Fibroblast of skin of right biceps (primary cell): ENCODE results near the gene GBF1.

Source experiments
- DNase-seq: peaks from one replicate; pipeline ENCODE4 v3.0.0-alpha.2; 2013

The GBF1 gene

DNA sequence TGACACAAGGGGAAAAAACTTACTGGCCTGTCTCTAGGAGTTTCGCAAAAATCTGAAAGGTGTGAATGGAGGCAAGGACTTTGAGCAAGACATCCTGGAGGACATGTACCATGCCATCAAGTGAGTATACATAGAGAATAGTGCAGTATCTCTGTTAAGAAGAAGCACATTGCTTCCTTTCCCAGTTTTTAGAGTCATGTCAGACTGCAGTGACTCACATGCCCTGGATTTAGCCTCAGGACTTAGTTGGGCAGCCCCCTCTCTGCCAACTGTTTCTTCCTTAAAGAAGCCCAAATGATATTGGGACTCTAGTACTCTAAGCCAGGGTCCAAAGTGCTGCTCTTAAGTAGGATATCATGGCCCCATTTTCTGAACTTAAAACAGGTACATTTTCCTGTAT lies 122.1 kb downstream of the GBF1 start:
- no peak for DNase-seq

DNA sequence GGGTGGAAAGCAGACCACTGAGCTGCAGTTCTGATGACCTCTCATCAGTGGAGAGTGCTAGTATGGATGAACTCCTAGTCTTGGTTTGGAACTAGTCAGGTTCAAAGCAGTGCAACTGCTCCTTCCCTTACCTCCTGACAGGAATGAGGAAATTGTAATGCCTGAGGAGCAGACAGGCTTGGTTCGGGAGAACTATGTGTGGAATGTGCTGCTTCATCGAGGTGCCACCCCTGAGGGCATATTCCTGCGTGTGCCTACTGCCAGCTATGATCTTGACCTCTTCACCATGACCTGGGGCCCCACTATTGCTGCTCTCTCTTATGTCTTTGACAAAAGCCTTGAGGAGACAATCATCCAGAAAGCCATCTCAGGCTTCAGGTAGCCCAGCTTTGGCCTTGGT lies 122.7 kb downstream of the GBF1 start:
- DNase-seq: no peak

DNA sequence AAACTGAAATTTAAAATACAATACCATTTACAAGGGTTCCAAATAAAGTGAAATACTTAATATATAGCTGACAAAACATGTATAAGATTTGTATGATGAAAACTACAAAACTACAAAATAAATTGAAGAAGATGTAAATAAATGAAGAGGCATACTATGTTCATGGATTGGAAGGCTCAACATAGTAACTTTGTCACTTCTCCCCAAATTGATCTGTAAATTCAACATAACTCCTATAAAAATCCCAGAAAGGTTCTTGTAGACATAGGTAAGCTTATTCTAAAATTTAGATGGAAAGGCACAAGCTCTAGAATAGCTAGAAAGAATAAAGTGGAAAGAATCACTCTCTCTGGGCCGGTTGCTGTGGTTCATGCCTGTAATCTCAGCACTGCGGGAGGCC lies 126.0 kb downstream of the GBF1 start:
- DNase-seq: no peak

DNA sequence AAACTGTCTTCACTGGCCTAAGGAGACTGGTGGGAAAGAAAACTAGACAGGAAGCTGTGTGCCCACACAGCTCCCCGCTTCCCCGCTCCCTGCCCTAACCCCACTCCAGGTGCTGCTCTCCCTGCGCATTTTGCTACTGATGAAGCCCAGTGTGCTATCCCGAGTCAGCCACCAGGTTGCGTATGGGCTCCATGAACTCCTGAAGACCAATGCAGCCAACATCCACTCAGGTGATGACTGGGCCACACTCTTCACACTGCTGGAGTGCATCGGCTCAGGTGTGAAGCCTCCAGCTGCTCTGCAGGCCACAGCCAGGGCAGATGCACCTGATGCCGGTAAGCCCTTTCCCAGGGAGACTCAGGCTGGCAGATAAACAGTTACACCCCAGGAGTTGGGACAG lies 129.9 kb downstream of the GBF1 start:
- DNase-seq: no peak

DNA sequence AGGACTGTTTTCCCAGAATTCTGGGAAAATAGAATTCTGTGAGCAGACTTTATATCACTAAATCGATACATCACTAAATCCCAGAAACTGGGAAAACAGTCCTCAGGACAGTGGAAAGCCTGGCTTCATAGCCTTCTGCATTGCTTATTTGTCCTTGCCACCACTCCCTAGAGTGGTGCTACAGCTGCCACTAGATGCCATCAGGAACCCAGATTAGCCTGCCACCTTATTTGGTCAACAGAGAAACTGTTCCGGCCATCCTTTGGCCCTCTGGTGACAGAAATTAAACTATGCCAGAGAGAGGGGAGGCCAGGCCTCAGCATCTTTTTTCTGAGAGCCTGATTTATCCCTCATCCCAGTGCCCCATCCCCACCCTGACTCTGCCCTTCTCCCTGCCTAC lies 130.5 kb downstream of the GBF1 start:
- no peak for DNase-seq

DNA sequence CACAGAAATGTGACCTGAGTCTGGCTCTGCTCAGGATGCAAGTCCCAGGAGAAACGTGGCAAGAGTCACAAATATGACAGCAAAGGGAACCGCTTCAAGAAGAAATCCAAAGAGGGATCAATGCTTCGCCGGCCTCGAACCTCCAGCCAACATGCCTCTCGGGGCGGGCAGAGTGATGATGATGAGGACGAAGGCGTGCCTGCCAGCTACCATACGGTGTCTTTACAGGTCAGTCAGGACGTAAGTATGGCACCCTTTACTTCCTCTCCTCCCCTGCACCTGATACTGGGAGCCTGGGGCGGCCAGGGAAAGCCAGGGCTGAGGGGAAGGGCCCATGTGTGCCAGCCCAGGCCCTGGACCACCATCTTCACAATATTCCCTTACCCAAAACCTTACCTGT lies 131.6 kb downstream of the GBF1 start:
- no peak for DNase-seq

DNA sequence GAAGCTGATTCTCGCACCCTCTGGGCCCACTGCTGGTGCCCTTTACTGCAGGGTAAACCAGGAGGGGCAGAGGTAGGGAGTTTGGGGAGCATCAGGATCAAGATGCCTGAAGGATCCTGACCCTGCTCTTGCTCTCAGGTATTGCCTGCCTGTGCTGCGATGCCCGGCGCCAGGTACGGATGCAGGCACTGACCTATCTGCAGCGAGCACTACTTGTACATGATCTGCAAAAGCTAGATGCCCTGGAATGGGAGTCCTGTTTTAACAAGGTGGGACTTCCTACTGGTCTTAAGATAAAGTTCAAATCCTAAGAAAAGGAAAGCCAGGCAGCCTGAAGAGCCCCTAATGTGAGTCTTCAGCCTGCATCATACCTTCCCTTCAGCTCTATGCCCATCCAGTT lies 134.1 kb downstream of the GBF1 start:
- no peak for DNase-seq

DNA sequence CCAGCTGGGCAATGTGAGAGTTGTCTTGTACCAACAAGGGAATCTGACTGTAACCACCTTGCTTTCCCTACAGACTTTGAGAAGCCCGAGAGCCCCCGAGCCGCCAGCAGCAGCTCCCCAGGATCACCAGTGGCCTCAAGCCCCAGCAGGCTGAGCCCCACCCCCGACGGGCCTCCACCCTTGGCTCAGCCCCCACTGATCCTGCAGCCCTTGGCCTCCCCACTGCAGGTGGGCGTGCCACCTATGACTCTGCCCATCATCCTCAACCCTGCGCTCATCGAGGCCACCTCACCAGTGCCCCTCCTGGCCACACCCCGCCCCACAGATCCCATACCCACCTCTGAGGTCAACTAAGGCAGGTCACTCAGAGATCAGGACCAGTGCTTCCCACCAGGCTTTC lies 136.7 kb downstream of the GBF1 start:
- no peak for DNase-seq

DNA sequence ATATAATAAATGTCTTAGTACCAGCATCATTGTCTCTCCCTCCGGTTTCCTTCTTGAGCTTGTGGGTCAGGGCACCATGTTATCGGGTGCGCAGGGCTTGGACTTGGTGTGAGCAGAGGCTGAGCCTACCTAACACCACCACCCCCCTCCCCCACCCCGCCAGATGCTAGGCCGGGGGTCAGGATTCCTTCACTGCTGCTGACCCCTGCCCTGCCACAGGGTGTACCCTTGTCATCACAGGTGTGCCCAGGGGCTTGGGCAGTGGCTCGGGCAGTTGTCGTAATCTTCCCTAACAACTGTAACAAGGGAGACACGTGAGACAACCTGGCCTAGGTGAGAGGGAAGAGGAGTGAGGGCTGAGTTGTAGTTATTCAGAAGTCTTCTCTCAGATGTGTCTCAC lies 137.5 kb downstream of the GBF1 start:
- no peak for DNase-seq

DNA sequence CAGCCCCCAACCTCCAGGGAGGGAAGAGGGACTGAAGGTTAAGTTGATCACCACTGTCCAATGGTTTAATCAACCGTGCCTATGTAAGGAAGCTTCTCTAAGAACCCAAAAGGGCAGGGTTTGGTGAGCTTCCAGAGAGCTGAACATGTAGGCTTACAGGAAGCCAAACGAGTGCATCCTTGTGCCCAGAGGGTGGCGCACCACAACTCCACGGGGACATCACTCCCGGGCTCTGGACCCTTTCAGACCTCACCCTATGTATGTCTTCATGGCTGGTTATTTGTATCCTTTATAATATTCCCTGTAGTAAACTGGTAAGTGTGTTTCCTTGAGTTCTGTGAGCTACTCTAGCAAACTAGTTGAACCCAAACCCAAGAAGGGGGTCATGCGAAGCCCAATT lies 138.7 kb downstream of the GBF1 start:
- DNase-seq: no peak

DNA sequence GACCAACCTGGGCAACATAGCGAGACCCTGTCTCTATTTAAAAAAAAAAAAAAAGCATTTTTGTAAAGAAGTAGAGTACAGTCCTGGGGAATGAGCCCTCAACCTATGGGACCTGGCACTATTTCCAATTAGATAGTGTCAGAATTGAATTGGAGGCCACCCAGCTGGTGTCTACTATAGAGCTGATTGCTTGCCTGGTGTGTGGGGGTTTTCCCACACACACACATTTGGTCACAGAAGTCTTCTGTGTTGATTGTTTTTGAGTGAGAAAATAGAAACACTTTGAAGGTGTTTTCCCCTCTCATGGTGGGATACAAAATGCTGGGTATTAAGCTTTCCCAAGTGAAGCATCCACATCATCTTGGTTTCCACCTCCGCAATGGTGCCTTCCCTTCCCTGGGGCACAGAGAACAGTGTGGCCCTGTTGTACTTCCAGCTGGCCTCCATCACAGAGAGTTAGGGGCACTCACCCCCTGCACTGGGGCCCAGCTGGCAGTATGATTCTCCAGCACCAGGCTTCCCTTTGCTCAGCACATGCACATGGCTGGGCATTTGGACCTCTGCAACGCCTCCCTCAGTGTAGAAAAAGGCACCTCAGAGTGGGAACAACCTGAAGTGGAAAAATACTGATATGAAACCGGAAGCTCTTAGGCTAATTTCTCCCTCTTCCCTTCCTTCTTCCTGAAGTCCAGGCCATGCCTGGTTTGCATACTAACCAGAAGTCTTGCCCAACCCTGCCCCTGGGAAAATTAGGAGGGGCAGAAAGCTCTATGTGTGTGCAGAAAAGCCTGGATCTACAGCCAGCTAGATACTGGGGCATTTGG lies 139.5 kb downstream of the GBF1 start:
- DNase-seq: no peak

DNA sequence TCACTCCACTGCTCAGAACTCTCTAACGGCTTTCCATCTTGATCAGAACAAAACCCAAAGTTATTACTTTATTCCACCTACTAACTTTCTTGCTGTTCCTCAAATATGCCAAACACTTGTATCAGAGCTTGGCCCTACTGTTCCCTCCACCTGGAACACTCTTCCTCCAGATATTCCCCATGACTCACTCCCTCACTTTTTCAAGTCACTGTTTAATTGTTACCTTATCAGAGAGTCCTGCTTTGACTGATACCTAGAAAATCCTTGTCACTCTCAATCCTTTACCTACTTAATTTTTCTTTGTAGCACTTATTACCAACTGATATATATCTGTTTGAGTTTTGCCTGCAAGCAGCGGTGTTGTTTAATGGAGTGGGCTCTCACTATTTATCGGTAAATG lies 144.6 kb downstream of the GBF1 start:
- DNase-seq: no peak

DNA sequence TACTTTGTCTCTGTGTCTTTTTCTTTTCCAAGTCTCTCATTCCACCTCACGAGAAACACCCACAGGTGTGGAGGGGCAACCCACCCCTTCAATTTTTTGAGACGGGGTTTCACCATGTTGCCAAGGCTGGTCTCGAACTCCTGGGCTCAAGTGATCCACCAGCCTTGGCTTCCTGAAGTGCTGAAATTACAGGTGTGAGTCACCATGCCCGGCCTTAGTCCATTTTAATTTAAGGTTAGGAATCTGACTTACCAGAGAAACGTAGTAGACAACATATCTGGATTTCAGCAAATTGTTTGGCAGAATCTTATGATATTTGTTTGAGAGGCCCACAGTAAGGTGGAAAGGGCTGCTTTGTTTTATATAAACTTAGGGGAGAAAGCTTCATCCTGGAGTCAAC lies 147.0 kb downstream of the GBF1 start:
- no peak for DNase-seq

DNA sequence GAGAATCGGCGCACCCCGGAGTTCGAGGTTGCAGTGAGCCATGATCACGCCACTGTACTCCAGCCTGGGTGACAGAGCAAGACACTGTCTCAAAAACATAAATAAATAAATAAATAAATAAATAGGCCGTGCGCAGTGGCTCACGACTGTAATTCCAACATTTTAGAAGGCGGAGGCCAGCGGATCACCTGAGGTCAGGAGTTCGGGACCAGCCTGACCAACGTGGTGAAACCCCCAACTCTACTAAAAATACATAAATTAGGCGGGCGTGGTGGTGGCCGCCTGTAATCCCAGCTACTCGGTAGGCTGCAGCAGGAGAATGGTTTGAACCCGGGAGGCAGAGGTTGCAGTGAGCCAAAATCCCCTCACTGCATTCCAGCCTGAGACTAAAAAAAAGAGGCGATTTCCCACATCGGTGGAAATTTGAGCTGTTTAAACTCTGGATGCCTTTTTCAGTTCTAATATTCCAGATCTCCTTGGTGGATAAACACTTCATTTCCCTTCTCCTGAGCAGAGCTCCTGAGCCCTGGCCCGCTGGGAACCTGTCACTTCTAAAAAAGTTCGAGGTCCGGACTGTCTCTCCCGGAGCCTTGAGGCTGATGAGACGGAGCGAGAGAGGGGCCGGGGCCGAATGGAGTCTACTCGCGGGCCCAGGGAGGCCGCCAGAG lies 148.2 kb downstream of the GBF1 start:
- no peak for DNase-seq

DNA sequence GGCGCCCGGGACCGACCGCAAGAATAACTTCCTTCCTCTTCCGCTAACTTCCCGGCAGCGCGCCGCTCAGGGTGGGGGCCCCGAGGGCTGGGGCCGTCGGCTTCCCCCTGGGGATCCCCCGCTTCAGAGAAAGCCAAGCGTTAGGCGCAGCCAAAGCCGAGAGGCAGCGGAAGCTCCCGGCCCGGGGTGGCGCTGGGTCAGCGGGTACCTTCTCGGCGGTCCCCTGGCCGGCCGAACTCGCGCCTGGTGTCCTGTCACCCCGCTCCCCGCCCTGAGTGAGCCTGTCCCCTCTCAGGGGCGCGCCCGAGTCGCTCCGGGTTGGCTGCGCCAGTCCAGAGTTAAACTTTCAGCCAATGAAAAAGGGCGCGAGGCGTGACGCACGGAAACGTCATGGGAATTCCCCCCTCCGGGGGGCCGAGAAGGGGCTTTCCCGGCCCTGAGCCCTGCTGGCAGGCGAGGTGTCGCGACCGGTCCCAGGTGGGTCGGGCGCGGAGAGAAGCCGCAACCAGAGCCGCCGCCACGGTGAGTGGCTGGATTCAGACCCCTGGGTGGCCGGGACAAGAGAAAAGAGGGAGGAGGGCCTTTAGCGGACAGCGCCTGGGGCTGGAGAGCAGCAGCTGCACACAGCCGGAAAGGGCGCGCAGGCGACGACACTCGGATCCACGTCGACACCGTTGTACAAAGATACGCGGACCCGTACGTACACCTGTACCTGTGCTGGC lies 148.9 kb downstream of the GBF1 start:
- DNase-seq: peak; percentile 92

DNA sequence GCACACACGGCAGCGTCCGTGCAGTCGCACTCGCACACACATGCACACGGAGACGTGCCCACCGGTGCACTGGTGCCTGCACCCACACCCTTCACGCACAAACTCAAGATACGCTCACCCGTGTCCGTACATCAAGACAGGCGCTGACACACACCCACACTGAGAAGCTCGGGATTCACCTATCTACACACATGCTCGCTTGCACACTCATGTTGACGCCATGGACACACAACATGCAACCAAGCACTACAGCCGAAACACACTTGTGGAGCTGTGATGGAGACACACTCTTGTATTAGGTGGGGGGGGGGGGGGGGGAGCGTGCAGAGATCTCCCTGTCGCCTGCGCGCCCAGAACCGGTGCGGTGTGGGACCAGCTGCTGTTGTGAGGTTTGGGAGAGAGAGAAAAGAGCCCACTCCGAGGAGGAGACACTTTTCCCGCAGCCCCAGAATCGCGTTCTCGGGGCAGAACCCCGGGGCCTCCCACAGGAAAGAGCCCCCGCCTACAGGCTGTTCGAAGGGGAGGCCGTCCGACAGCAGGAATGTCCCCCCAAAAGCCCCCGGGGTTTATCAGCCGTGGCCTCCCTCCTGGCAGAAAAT lies 149.6 kb downstream of the GBF1 start:
- peak; percentile 30 for DNase-seq

DNA sequence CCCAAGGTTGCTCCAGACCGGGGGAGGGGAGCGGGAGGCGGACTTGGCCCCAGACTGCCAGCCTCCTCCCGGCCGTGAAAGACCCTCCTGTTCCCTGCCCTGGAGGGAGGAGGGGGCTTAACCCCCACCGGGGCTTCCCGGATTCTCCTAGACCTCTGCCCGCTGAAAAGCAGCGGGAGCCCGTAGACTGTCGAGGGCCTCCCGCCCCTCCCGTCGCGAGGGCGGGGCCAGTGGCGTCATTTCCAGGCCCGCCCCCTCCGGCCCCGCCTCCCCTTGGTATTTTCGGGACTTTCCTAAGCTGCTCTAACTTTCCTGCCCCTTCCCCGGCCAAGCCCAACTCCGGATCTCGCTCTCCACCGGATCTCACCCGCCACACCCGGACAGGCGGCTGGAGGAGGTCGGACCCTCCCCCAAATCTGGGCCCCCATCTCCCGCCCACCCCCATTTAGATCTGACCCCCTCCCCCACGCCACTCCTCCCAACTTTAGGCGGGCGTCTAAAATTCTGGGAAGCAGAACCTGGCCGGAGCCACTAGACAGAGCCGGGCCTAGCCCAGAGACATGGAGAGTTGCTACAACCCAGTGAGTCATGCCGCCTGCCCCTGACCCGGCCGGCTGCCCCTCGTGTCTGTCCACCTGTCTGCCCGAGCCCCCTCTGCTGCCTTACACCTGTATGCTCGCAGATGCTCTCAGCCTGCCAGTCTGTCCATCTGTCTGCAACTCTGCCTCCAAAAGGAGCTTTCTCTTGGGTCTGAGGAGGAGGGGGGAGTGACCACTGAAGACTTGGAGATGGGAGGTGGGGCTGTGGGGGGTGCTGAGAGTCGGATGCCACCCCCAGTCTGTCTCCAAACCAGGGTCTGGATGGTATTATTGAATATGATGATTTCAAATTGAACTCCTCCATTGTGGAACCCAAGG lies 150.3 kb downstream of the GBF1 start, which contains the start of gene NFKB2:
Gene NFKB2 (plus strand): TSS at position 306 of the 917 bp plus-strand sequence. CDS start 255 bp downstream, at position 561.
- peak; percentile 83 for DNase-seq

DNA sequence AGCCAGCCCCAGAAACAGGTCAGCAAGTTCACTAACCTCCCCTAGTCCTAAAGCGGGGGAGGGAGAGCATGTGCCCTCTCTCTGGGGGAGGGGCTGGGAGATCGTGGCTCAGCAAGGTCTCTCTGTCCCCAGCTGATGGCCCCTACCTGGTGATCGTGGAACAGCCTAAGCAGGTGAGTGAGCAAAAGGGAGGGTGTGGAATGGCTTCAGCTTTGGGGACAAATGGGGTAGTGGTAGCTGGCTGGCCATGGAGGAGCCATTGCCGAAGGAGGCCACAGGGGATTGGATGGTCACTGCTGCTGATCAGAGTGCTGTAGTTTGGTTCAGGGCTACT lies 151.0 kb downstream of the GBF1 start:
- DNase-seq: no peak

DNA sequence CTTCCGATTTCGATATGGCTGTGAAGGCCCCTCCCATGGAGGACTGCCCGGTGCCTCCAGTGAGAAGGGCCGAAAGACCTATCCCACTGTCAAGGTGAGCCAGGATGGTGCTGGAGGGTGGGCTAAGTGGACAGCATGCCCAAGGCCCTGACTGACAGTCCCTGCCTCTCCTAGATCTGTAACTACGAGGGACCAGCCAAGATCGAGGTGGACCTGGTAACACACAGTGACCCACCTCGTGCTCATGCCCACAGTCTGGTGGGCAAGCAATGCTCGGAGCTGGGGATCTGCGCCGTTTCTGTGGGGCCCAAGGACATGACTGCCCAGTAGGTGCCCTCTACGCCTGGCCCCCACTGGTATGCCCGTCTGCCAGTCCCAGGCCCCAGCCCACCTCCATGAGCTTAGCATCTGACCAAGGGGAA lies 151.4 kb downstream of the GBF1 start:
- DNase-seq: no peak

DNA sequence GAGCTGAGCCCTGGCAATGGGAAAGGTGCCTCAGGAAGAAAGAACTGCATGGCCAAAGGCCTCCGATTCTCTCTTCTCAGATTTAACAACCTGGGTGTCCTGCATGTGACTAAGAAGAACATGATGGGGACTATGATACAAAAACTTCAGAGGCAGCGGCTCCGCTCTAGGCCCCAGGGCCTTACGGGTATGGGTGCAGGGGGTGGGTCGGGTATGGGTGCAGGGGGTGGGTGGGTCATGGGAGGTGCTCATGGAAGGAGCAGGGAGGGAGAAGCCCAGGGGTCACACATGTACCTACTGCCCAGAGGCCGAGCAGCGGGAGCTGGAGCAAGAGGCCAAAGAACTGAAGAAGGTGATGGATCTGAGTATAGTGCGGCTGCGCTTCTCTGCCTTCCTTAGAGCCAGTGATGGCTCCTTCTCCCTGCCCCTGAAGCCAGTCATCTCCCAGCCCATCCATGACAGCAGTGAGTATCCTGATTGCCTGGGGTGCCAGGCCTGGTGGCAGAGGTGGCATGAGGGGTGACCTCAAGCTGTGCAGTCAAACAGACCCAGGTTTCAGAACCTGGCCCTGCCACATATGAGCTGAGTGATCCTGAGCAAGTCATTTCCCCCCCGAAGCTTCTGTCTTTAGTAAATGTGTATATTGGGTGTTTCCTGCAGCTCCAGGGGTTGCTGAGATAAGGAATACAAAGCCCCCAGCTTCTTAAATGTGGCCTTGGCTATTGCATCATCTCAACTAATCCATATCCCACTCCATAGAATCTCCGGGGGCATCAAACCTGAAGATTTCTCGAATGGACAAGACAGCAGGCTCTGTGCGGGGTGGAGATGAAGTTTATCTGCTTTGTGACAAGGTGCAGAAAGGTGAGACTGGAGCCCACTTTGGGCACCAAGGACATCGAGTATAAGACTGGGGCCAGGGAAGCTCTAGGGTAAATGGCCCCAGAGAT lies 152.2 kb downstream of the GBF1 start:
- no peak for DNase-seq
